A673 (cell line): ENCODE measurements around the gene CX3CR1. TPM values are rescaled to one million over a fixed set of nuclear protein-coding genes. Genes with fewer than 3 reads are reported as not detected.

Experiments used
- BruUV-seq: library from RNA; stranded (reverse); fragments of 400-500 nt; replicated peaks from 2 replicates; lab custom pipeline; 2021; lab: Mats Ljungman, UMichigan
- CTCF ChIA-PET: fragments of 300-600 bp; sonication (Branson Sonifier 250); formaldehyde crosslinking; loops from one replicate; lab custom pipeline; 2022; ENCODE audit warnings: antibody characterized with exemption; lab: Charles Lee
- POLR2A ChIA-PET: fragments of 300-600 bp; sonication (Branson Sonifier 250); formaldehyde crosslinking; loops from one replicate; lab custom pipeline; 2022; ENCODE audit warnings: antibody characterized with exemption; ENCODE audit not compliant: low non-redundant PET; lab: Charles Lee
- DNase-seq: peaks from one replicate; pipeline ENCODE4 v3.0.0-alpha.2; 2015; ENCODE audit warnings: low spot score
- H3K27ac ChIP-seq: fragments of 200-600 bp; sonication (generic); 2 replicates; pipeline ENCODE4 v1.5.1; 2016; ENCODE audit warnings: mixed run types, low read depth, mild to moderate bottlenecking, mixed read lengths, antibody characterized with exemption, low read length; ENCODE audit not compliant: poor library complexity, severe bottlenecking
- H3K27me3 ChIP-seq: fragments of 200-600 bp; sonication (generic); replicated peaks from 2 replicates; pipeline ENCODE4 v1.6.1; 2017; ENCODE audit warnings: mixed run types, low read depth, mild to moderate bottlenecking, mixed read lengths, antibody characterized with exemption, low read length; ENCODE audit not compliant: insufficient read depth, poor library complexity
- H3K36me3 ChIP-seq: fragments of 200-600 bp; sonication (generic); 2 replicates; pipeline ENCODE4 v1.6.1; 2016; ENCODE audit warnings: mixed run types, mild to moderate bottlenecking, mixed read lengths, antibody characterized with exemption, low read length; ENCODE audit not compliant: insufficient read depth, poor library complexity, severe bottlenecking
- H3K4me1 ChIP-seq: fragments of 200-600 bp; sonication (generic); 2 replicates; pipeline ENCODE4 v1.6.1; 2017; ENCODE audit warnings: mixed run types, mild to moderate bottlenecking, mixed read lengths, antibody characterized with exemption, low read length; ENCODE audit not compliant: insufficient read depth, poor library complexity, severe bottlenecking
- H3K4me3 ChIP-seq: fragments of 200-600 bp; sonication (generic); 2 replicates; pipeline ENCODE4 v1.5.1; 2016; ENCODE audit warnings: low read depth, mixed run types, mild to moderate bottlenecking, mixed read lengths, low read length; ENCODE audit not compliant: poor library complexity, severe bottlenecking
- H3K9me3 ChIP-seq: fragments of 200-600 bp; sonication (generic); 2 replicates; pipeline ENCODE4 v1.6.1; 2016; ENCODE audit warnings: mixed run types, low read depth, mild to moderate bottlenecking, mixed read lengths, antibody characterized with exemption, low read length; ENCODE audit not compliant: poor library complexity, severe bottlenecking
- CTCF ChIP-seq: fragments of 300-800, 200-600 bp; sonication (generic); conservative IDR thresholded peaks from 2 replicates; pipeline ENCODE4 v1.5.1; 2017; ENCODE audit warnings: low read depth, mild to moderate bottlenecking, antibody characterized with exemption, low read length, moderate library complexity, mixed read lengths
- EZH2 ChIP-seq: fragments of 200-600 bp; sonication (generic); IDR thresholded peaks from 2 replicates; pipeline ENCODE4 v1.6.1; 2017; ENCODE audit warnings: borderline replicate concordance, low read depth, mild to moderate bottlenecking, mixed read lengths, antibody characterized with exemption, low read length; ENCODE audit not compliant: poor library complexity, severe bottlenecking
- intact Hi-C: fragments of 100-400 bp; cut with micrococcal nuclease; formaldehyde crosslinking; loops from one replicate; pipeline ENCODE4 v1.10.0; 2022; ENCODE audit not compliant: unreplicated experiment
- total RNA-seq: library from RNA; stranded (reverse); gene quantifications from 2 replicates; pipeline ENCODE4 v1.2.3, GENCODE V29; 2021

CX3CR1 gene
- total RNA-seq, 1 experiment from 2014 or later = not detected

- Histone ChIP-seq H3K27ac (no peak overlapping the region), H3K9me3 (no peaks in the 10 kb centered on the region), H3K27me3 (no peaks in the 10 kb centered on the region), H3K4me1 (no peaks in the 10 kb centered on the region), H3K36me3 (no peaks in the 10 kb centered on the region), H3K4me3 (no peak overlapping the region)
- no TSS peak for BruUV-seq
- TF ChIP-seq CTCF = no peak
- no peak for TF ChIP-seq EZH2
- intact Hi-C loops = no loop called here
- ChIA-PET POLR2A (no interaction called here), CTCF (interaction anchor here (0.6 kb wide), 1 partner anchor 9 kb away, joined by 3 read pairs; no protein-coding TSS in a partner anchor)
- no peak for DNase-seq
These were observed 22.3 kb upstream of the CX3CR1 start for GRCh38 chr3:39302178-39302577.

- H3K9me3 ChIP-seq = no peaks in the 10 kb centered on the region
- ChIA-PET POLR2A (no interaction called here), CTCF (no interaction called here)
- no peaks in the 10 kb centered on the region for H3K36me3 ChIP-seq
- TF ChIP-seq CTCF = no peak
- TF ChIP-seq EZH2 = no peak
- H3K27ac ChIP-seq = no peak overlapping the region
- H3K4me1 ChIP-seq = no peaks in the 10 kb centered on the region
- BruUV-seq = no TSS peak
- H3K27me3 ChIP-seq = no peaks in the 10 kb centered on the region
- no peak overlapping the region for H3K4me3 ChIP-seq
- intact Hi-C loops = no loop called here
- no peak for DNase-seq
These were observed 19.4 kb upstream of the CX3CR1 start for GRCh38 chr3:39299279-39299678.

- Histone ChIP-seq H3K9me3 (no peaks in the 10 kb centered on the region), H3K4me3 (no peak overlapping the region), H3K4me1 (no peaks in the 10 kb centered on the region), H3K36me3 (no peaks in the 10 kb centered on the region), H3K27me3 (no peaks in the 10 kb centered on the region), H3K27ac (no peak overlapping the region)
- intact Hi-C loops = no loop called here
- CTCF ChIA-PET = interaction anchor here (0.6 kb wide), 1 partner anchor 265 kb away, joined by 5 read pairs; no protein-coding TSS in a partner anchor
- no peak for TF ChIP-seq EZH2
- no peak for TF ChIP-seq CTCF
- BruUV-seq = no TSS peak
- POLR2A ChIA-PET = no interaction called here
- DNase-seq = no peak
These were observed 16.6 kb upstream of the CX3CR1 start for GRCh38 chr3:39296197-39297077.
